ENCODE data around the gene BMP8A.
"Not testable (repeated sequence)": the region's sequence is repeated elsewhere in the genome, so short reads cannot be mapped to it uniquely, and the experiment has no call there.

The BMP8A gene

GRCh38 chr1:39527190-39527579 lies 35.7 kb downstream of the BMP8A start:
- DNase-seq (ENCODE audit: low read depth, low spot score), result not testable (repeated sequence)

- DNase-seq (ENCODE audit: low read depth, low spot score), result no peak
These were observed 36.6 kb downstream of the BMP8A start for GRCh38 chr1:39528082-39528481.

- DNase-seq (ENCODE audit: low read depth, low spot score), result no peak
These were observed 38.6 kb downstream of the BMP8A start for GRCh38 chr1:39529901-39530535.

GRCh38 chr1:39531526-39531925 lies 40.1 kb downstream of the BMP8A start:
- DNase-seq (ENCODE audit: low read depth, low spot score), result no peak

GRCh38 chr1:39533442-39533841 lies 42.0 kb downstream of the BMP8A start:
- no peak for DNase-seq (ENCODE audit: low read depth, low spot score)

GRCh38 chr1:39538531-39539251 lies 47.3 kb downstream of the BMP8A start:
- DNase-seq (ENCODE audit: low read depth, low spot score), result no peak

GRCh38 chr1:39539252-39539790 lies 47.9 kb downstream of the BMP8A start:
- peak; percentile 88 for DNase-seq (ENCODE audit: low read depth, low spot score)

GRCh38 chr1:39540504-39541031 lies 49.1 kb downstream of the BMP8A start:
- DNase-seq (ENCODE audit: low read depth, low spot score), result no peak

- no peak for DNase-seq (ENCODE audit: low read depth, low spot score)
These were observed 51.5 kb downstream of the BMP8A start for GRCh38 chr1:39542924-39543323.

GRCh38 chr1:39544327-39544726 lies 52.9 kb downstream of the BMP8A start:
- DNase-seq (ENCODE audit: low read depth, low spot score), result no peak

- DNase-seq (ENCODE audit: low read depth, low spot score), result no peak
These were observed 54.1 kb downstream of the BMP8A start for GRCh38 chr1:39545531-39545930.

GRCh38 chr1:39554277-39554676 lies 62.8 kb downstream of the BMP8A start:
- no peak for DNase-seq (ENCODE audit: low read depth, low spot score)

- no peak for DNase-seq (ENCODE audit: low read depth, low spot score)
These were observed 69.8 kb downstream of the BMP8A start for GRCh38 chr1:39561279-39561678.

- DNase-seq (ENCODE audit: low read depth, low spot score), result no peak
These were observed 71.5 kb downstream of the BMP8A start for GRCh38 chr1:39562886-39563285.

GRCh38 chr1:39563669-39564068 lies 72.2 kb downstream of the BMP8A start:
- no peak for DNase-seq (ENCODE audit: low read depth, low spot score)

- no peak for DNase-seq (ENCODE audit: low read depth, low spot score)
These were observed 72.9 kb downstream of the BMP8A start for GRCh38 chr1:39564340-39564739.

- no peak for DNase-seq (ENCODE audit: low read depth, low spot score)
These were observed 73.5 kb downstream of the BMP8A start for GRCh38 chr1:39564941-39565340.

GRCh38 chr1:39566441-39567137 lies 75.2 kb downstream of the BMP8A start:
- no peak for DNase-seq (ENCODE audit: low read depth, low spot score)

- no peak for DNase-seq (ENCODE audit: low read depth, low spot score)
These were observed 75.9 kb downstream of the BMP8A start for GRCh38 chr1:39567302-39567701.

GRCh38 chr1:39568208-39568607 lies 76.8 kb downstream of the BMP8A start:
- no peak for DNase-seq (ENCODE audit: low read depth, low spot score)

- DNase-seq (ENCODE audit: low read depth, low spot score), result no peak
These were observed 77.6 kb downstream of the BMP8A start for GRCh38 chr1:39569034-39569433.

GRCh38 chr1:39570477-39571177 lies 79.2 kb downstream of the BMP8A start:
- no peak for DNase-seq (ENCODE audit: low read depth, low spot score)
